ENCODE data around the gene MYCBP2. TPM values are rescaled to one million over a fixed set of nuclear protein-coding genes. Genes with fewer than 3 reads are reported as not detected.

Gene MYCBP2
- total RNA-seq, 1 experiment from 2014 or later, result 55.6 TPM

DNA sequence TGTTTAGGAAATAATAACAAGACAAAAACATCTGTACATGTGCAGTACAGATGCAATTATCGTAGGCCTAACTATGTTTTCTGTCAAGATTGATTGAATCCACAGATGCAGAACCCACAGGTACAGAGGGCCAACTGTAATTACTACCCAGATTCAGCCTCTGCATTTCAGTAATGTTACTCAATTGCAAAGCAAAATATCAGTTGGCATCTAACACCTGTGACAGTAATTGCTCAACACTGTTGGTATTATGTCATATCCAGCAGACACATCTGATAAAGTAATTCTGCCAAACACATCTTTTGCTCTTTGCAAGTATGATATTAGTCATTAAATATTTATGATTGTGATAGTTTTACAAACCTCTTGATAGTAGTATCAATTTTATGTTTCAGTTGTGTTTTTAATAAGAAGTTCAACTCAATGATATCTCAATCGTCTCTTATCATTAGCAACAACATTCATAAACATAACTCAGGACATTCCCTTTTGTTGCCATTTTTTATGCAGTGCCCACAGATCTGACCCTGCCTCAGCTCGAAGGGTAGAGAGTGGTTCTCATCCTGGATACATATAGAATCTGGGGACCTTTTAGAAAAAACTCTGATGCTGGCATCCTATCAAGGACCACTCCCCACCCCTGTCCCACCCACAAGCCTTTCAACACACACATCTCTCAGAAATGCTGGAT is 104.7 kb downstream of the MYCBP2 start:
- no peak for DNase-seq
- H3K4me2 ChIP-seq, result no peak overlapping the region
- H3K9me2 ChIP-seq (ENCODE audit: insufficient read depth), result no peaks in the 10 kb centered on the region; the same call in 1 of the 2 replicates
- intact Hi-C loops (cut with micrococcal nuclease; ENCODE audit: unreplicated experiment), result no loop called here
- no peaks in the 10 kb centered on the region for H3K9me3 ChIP-seq (ENCODE audit: insufficient read depth, low read depth)
- BruUV-seq (replicated peaks), result no TSS peak
- H3K27me3 ChIP-seq (ENCODE audit: insufficient read depth, low read depth), result no peaks in the 10 kb centered on the region
- H3K4me3 ChIP-seq, result no peak overlapping the region
- H4K20me1 ChIP-seq (ENCODE audit: insufficient read depth), result no peaks in the 10 kb centered on the region
- no peaks in the 10 kb centered on the region for H3K79me2 ChIP-seq (ENCODE audit: low read depth)
- peaks cover 9% of the 10 kb centered on the region for H3K36me3 ChIP-seq (ENCODE audit: low read depth)
- no peak overlapping the region for H2AFZ ChIP-seq
- H3F3A ChIP-seq (ENCODE audit: insufficient read depth, low read depth), result 0 out of 2 replicates have a peak, but pooled peaks cover 3% of the 10 kb centered on the region
- no peaks in the 10 kb centered on the region for H3K4me1 ChIP-seq (replicated peaks; ENCODE audit: insufficient read depth)
- TF ChIP-seq, protein P1, sequence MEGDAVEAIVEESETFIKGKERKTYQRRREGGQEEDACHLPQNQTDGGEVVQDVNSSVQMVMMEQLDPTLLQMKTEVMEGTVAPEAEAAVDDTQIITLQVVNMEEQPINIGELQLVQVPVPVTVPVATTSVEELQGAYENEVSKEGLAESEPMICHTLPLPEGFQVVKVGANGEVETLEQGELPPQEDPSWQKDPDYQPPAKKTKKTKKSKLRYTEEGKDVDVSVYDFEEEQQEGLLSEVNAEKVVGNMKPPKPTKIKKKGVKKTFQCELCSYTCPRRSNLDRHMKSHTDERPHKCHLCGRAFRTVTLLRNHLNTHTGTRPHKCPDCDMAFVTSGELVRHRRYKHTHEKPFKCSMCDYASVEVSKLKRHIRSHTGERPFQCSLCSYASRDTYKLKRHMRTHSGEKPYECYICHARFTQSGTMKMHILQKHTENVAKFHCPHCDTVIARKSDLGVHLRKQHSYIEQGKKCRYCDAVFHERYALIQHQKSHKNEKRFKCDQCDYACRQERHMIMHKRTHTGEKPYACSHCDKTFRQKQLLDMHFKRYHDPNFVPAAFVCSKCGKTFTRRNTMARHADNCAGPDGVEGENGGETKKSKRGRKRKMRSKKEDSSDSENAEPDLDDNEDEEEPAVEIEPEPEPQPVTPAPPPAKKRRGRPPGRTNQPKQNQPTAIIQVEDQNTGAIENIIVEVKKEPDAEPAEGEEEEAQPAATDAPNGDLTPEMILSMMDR (conservative IDR thresholded peaks at IDR 0.05), result no peak
- TF ChIP-seq EZH2 (IDR thresholded peaks at IDR 0.05; ENCODE audit: low read depth), result no peak
- H3K27ac ChIP-seq, result no peak overlapping the region
- ChIA-PET CTCF (no interaction called here), POLR2A (ENCODE audit: unreplicated experiment) (no interaction called here)

DNA sequence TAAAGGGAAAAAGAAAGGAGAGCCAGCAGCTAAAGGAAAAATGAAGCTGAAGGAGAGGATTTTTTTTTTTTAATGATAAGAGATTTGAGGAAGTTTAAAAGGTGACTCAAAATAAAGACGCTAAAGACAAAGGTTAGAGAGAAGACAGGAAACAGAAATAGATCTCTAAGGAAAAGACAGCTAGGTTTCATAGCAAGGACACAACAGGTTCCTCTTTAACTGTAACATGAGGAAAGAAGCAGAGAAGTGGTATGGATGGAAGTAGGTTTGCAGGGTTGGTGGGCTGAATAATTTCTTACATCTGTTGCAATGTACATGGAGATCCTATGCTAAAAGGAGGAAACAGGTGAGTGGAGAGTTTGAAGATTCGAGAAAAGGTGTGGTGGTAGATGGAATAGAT is 107.5 kb downstream of the MYCBP2 start:
- Histone ChIP-seq H3F3A (ENCODE audit: insufficient read depth, low read depth) (0 out of 2 replicates have a peak, but pooled peaks cover 3% of the 10 kb centered on the region), H3K4me2 (no peak overlapping the region), H3K27me3 (ENCODE audit: insufficient read depth, low read depth) (no peaks in the 10 kb centered on the region), H3K36me3 (ENCODE audit: low read depth) (peaks cover 9% of the 10 kb centered on the region; the same call in 1 of the 2 replicates), H2AFZ (no peak overlapping the region), H3K9me2 (ENCODE audit: insufficient read depth) (no peaks in the 10 kb centered on the region), H3K27ac (no peak overlapping the region), H4K20me1 (ENCODE audit: insufficient read depth) (no peaks in the 10 kb centered on the region), H3K9me3 (ENCODE audit: insufficient read depth, low read depth) (no peaks in the 10 kb centered on the region), H3K79me2 (ENCODE audit: low read depth) (no peaks in the 10 kb centered on the region), H3K4me1 (replicated peaks; ENCODE audit: insufficient read depth) (no peaks in the 10 kb centered on the region), H3K4me3 (no peak overlapping the region)
- BruUV-seq (replicated peaks), result no TSS peak
- CTCF ChIA-PET, result no interaction called here
- intact Hi-C loops (cut with micrococcal nuclease; ENCODE audit: unreplicated experiment), result no loop called here
- DNase-seq, result no peak
- POLR2A ChIA-PET (ENCODE audit: unreplicated experiment), result no interaction called here
- TF ChIP-seq, protein P1 (conservative IDR thresholded peaks at IDR 0.05), result no peak

DNA sequence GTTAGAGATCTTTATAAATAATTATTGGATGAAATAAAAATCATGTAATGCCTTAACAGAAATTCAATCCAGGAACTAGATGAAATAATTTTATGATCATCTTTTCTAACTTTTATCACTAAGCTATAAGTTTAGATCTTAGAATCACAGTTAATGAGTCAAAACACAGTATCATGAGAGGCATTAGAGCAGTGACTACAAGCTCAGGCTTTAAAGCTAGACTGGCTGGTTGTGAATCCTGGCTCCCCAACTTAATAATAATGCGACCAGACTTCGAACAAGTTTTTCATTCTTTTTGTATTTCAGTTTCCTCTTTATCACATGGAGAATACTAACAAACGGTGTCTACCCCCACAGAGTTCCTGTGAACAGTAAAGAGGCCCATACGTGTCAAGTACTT is 108.6 kb downstream of the MYCBP2 start:
- DNase-seq, result no peak
- Histone ChIP-seq H3K4me2 (no peak overlapping the region), H3K36me3 (ENCODE audit: low read depth) (peaks cover 9% of the 10 kb centered on the region; the same call in 1 of the 2 replicates), H3K27ac (no peak overlapping the region), H3K4me3 (no peak overlapping the region), H4K20me1 (ENCODE audit: insufficient read depth) (no peaks in the 10 kb centered on the region), H3F3A (ENCODE audit: insufficient read depth, low read depth) (0 out of 2 replicates have a peak, but pooled peaks cover 3% of the 10 kb centered on the region), H2AFZ (no peak overlapping the region), H3K9me2 (ENCODE audit: insufficient read depth) (no peaks in the 10 kb centered on the region), H3K27me3 (ENCODE audit: insufficient read depth, low read depth) (no peaks in the 10 kb centered on the region), H3K4me1 (replicated peaks; ENCODE audit: insufficient read depth) (no peaks in the 10 kb centered on the region; the same call in 1 of the 2 replicates), H3K9me3 (ENCODE audit: insufficient read depth, low read depth) (no peaks in the 10 kb centered on the region), H3K79me2 (ENCODE audit: low read depth) (no peaks in the 10 kb centered on the region)
- CTCF ChIA-PET, result no interaction called here
- intact Hi-C loops (cut with micrococcal nuclease; ENCODE audit: unreplicated experiment), result no loop called here
- POLR2A ChIA-PET (ENCODE audit: unreplicated experiment), result no interaction called here
- no TSS peak for BruUV-seq (replicated peaks)
- TF ChIP-seq, protein P1 (conservative IDR thresholded peaks at IDR 0.05), result no peak
- no peak for TF ChIP-seq EZH2 (IDR thresholded peaks at IDR 0.05; ENCODE audit: low read depth)
